GM04504 (cell line): ENCODE results near the gene POLQ.
"Not testable (repeated sequence)": the region's sequence is repeated elsewhere in the genome, so short reads cannot be mapped to it uniquely, and the experiment has no call there.

Experiments used
- DNase-seq: peaks from one replicate; pipeline ENCODE4 v3.0.0-alpha.2; 2012; ENCODE audit warnings: low read depth

POLQ gene

GRCh38 chr3:121545574-121546455 lies at the start of gene POLQ:
POLQ (minus strand) TSS chr3:121545988; CDS start chr3:121545877, 111 bp downstream.
- DNase-seq: peak; percentile 84

- no peak for DNase-seq
Observed at GRCh38 chr3:121594850-121595249, 49.1 kb upstream of the POLQ start.

GRCh38 chr3:121593806-121594205 lies 48.0 kb upstream of the POLQ start:
- DNase-seq: not testable (repeated sequence)

GRCh38 chr3:121592856-121593702 lies 47.3 kb upstream of the POLQ start, which contains the start of gene FBXO40:
FBXO40 (plus strand) TSS chr3:121593379; CDS start chr3:121620576, 27,197 bp downstream.
- DNase-seq: no peak

GRCh38 chr3:121584418-121584817 lies 38.6 kb upstream of the POLQ start:
- no peak for DNase-seq

GRCh38 chr3:121581691-121582090 lies 35.9 kb upstream of the POLQ start:
- DNase-seq: no peak

- DNase-seq: no peak
Observed at GRCh38 chr3:121574449-121574848, 28.7 kb upstream of the POLQ start.

- DNase-seq: no peak
Observed at GRCh38 chr3:121567649-121568048, 21.9 kb upstream of the POLQ start, which contains the start of gene ARGFX. ARGFX (plus strand) TSS chr3:121567949; CDS start chr3:121570714, 2,765 bp downstream.

DNA sequence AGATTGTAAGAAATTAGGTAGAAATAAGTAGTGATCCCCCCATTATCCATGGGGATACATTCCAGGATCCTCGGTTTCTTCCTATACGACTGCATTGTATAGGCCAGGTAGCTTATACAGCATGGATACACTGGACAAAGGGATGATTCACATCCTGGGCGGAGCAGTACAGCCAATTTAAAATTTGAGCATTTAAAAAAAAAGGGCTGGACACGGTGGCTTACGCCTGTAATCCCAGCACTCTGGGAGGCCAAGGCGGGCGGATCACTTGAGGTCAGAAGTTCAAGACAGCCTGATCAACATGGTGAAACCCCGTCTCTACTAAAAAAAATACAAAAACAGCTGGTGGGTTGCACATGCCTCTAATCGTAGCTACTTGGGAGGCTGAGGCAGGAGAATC lies 21.0 kb upstream of the POLQ start:
- no peak for DNase-seq

DNA sequence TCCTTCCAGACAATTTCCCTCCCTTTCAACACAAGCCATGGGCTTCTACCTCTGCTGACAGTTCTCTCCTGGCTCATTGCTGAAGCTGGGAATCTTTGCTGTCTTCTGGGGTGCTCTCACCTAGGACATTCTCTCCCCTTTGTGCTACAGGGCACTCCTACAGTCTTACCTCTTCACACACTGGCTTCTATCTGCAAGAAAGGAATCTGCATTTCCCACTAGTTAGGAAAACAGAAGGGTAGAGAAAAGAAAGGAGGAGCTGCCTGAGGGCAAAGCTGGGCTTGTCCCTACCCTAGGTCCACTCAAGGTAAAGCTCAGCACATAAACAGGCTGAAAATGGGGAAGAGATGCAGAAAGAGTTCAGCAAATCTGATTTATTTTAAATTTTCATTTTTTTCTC lies 16.4 kb upstream of the POLQ start:
- no peak for DNase-seq

- no peak for DNase-seq
Observed at GRCh38 chr3:121557426-121557934, 11.7 kb upstream of the POLQ start.

DNA sequence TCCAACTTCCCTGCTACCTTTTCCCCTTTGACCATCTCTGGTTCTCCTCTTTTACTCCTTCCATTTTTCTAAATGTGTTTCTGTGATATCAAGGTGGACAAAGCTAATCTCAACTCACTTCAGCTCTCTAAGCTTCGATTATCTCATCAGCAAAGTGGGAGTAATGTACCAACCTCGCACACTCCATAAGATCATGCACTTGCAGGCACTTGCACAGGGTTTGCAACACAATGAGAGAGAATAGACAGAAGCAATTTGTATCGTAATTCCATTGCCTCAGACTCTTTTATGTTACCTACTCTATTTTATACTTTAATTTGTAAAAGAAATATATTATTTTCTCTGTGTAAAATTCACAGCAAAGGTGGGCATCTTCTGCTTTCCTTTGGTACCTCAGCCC lies 7.0 kb upstream of the POLQ start:
- no peak for DNase-seq

DNA sequence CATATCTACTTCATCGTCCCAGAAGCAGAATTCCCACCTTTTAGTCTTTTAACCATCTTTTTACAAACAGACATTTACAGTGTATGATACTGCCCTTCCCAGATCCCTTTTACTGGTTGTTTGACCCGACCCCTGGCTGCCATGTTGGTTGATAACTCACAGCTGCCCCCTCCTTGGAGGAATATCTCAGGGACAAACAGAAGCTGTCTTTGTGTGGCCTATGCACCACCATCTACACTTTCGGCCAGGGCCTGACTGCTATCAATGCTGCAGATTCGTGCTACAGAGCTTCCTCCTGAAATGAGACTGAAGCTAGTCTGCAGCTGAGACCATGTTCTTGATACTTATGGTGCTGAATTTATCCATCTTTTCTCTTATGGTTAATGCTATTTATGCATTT lies 6.6 kb upstream of the POLQ start:
- no peak for DNase-seq

- no peak for DNase-seq
Observed at GRCh38 chr3:121545049-121545573, 677 bp downstream of the POLQ start.

GRCh38 chr3:121542924-121543323 lies 2.9 kb downstream of the POLQ start:
- no peak for DNase-seq

DNA sequence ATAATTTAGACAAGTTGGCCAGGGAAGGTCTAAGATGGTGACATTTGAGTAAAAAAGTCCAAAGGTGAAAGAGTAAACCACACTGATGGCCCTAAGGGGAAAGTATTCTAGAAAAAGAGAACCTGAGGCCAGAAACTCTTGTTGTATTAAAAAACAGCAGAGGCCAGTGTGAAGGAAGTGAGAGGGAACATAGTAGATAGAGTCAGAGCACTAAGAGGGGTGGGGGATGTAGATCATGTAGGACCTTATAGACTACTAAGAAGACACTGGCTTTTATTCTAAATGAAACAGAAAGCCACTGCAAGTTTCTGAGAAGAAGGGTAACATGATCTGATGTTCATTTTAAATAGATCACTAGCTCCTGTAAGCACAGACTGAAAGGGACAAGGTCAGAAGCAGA lies 14.5 kb downstream of the POLQ start:
- no peak for DNase-seq

- DNase-seq: no peak
Observed at GRCh38 chr3:121529308-121529707, 16.5 kb downstream of the POLQ start.

DNA sequence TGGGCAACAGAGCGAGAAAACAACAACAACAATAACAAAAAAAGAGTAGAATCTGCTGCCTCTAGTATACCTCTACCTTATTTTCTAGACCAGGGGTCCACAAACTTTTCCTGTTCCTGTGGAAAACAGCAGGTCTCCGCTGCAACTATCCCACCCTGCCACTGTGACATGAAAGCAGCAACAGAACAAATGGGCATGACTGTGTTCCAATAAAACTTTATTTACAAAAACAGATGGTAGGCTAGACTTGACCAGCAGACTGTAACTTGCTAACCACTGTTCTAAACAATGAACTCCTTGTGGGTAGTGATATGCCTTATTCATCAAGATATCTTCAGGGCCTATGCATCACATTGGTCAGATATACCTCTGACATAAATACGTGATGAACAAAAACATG lies 25.3 kb downstream of the POLQ start:
- DNase-seq: no peak

GRCh38 chr3:121517953-121518655 lies 27.7 kb downstream of the POLQ start:
- no peak for DNase-seq

DNA sequence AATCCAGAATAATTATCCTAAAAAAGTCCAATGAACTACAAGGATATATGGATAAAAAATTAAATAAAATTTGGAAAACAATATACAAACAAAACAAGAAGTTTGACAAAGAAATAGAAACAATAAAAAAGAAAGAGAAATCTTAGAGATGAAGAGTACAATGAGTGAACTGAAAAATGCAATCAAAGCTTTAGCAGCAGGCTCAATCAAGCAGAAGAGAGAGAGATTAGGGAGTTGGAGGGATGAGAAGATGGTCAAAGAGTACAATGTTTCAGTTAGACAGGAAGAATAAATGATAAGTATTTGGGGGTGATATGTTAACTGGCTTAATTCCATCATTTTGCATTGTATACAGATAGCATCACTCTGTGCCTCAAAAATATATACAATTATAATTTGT lies 29.9 kb downstream of the POLQ start:
- no peak for DNase-seq

DNA sequence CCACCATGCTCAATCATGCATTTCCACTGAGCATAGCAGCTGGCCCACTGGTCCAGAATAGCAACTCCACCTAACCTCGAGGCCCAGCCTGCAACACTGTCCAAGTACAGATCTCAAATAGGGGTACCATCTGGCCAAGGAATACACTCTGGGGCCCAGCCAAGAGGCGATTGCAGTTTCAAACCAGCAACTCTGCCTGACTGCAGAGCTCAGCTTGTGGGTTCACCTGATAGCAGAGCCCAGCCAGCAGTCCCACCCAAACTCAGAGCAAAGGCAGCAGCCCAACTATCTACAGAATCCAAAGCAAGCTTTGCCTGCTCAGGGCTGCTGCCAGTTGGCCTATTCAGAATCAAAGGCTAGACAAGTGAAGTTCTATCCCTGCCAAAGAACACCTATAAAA lies 30.5 kb downstream of the POLQ start:
- DNase-seq: no peak

- DNase-seq: no peak
Observed at GRCh38 chr3:121514496-121514895, 31.3 kb downstream of the POLQ start.
